Measurements from ENCODE around the gene PITPNM2.

Gene PITPNM2

DNA sequence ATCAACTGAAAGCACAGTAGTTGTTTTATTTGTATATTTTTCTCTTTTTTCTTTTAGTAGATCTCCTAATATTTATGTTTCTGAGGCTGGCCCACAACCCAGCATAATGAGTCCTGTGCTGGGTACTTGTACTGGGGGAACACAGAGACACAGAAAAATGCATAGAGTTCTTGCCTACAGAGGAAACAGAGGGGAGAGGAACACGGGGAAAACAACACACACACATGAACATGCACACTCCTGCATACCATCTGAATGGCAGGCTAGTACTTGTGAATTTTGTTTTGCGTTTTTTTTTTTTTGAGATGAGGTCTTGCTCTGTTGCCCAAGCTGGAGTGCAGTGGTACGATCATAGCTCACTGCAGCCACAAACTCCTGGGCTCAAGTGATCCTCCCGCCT is 21.3 kb downstream of the PITPNM2 start:
- Histone ChIP-seq H3K36me3 (ENCODE audit: control insufficient read depth, insufficient read depth, low read length) (no peaks in the 10 kb centered on the region), H3K27me3 (ENCODE audit: control insufficient read depth, insufficient read depth, low read length) (no peaks in the 10 kb centered on the region), H3K9me3 (ENCODE audit: control insufficient read depth, insufficient read depth, low read length) (no peaks in the 10 kb centered on the region), H3K9ac (ENCODE audit: low read depth, low read length) (no peak overlapping the region), H3K4me3 (ENCODE audit: low read depth, low read length) (no peak overlapping the region), H3K4me1 (ENCODE audit: control insufficient read depth, insufficient read depth, low read length) (no peaks in the 10 kb centered on the region)

DNA sequence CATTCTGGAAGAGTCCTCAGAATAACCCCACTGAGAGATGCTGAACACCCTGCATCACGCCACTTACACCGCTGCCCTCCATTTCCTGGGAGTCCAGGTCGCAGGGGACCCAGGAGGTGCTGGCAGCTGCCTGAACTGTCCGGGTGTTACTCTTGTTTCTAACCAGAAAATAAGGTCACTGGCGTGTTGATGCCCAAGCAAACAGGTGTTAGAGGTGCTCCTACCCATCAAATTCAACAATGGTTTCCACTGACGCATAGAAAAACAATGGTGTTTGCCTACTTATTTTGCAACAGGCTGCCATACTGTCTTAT is 23.8 kb downstream of the PITPNM2 start:
- Histone ChIP-seq H3K4me1 (ENCODE audit: control insufficient read depth, insufficient read depth, low read length) (no peaks in the 10 kb centered on the region), H3K4me3 (ENCODE audit: low read depth, low read length) (no peak overlapping the region), H3K9me3 (ENCODE audit: control insufficient read depth, insufficient read depth, low read length) (no peaks in the 10 kb centered on the region), H3K9ac (ENCODE audit: low read depth, low read length) (no peak overlapping the region), H3K36me3 (ENCODE audit: control insufficient read depth, insufficient read depth, low read length) (no peaks in the 10 kb centered on the region), H3K27me3 (ENCODE audit: control insufficient read depth, insufficient read depth, low read length) (no peaks in the 10 kb centered on the region)

- H3K4me1 ChIP-seq (ENCODE audit: control insufficient read depth, insufficient read depth, low read length): no peaks in the 10 kb centered on the region
- H3K4me3 ChIP-seq (ENCODE audit: low read depth, low read length): no peak overlapping the region
- H3K27me3 ChIP-seq (ENCODE audit: control insufficient read depth, insufficient read depth, low read length): no peaks in the 10 kb centered on the region
- no peaks in the 10 kb centered on the region for H3K36me3 ChIP-seq (ENCODE audit: control insufficient read depth, insufficient read depth, low read length)
- no peaks in the 10 kb centered on the region for H3K9me3 ChIP-seq (ENCODE audit: control insufficient read depth, insufficient read depth, low read length)
- no peak overlapping the region for H3K9ac ChIP-seq (ENCODE audit: low read depth, low read length)
These were observed 24.4 kb downstream of the PITPNM2 start for GRCh38 chr12:123126294-123127181.

GRCh38 chr12:123122626-123123025 is 28.3 kb downstream of the PITPNM2 start:
- H3K27me3 ChIP-seq (ENCODE audit: control insufficient read depth, insufficient read depth, low read length): no peaks in the 10 kb centered on the region
- H3K9me3 ChIP-seq (ENCODE audit: control insufficient read depth, insufficient read depth, low read length): no peaks in the 10 kb centered on the region
- no peaks in the 10 kb centered on the region for H3K4me1 ChIP-seq (ENCODE audit: control insufficient read depth, insufficient read depth, low read length)

GRCh38 chr12:123121670-123122069 is 29.2 kb downstream of the PITPNM2 start:
- Histone ChIP-seq H3K4me3 (ENCODE audit: low read depth, low read length) (no peak overlapping the region), H3K36me3 (ENCODE audit: control insufficient read depth, insufficient read depth, low read length) (no peaks in the 10 kb centered on the region), H3K27me3 (ENCODE audit: control insufficient read depth, insufficient read depth, low read length) (no peaks in the 10 kb centered on the region), H3K9ac (ENCODE audit: low read depth, low read length) (no peak overlapping the region), H3K4me1 (ENCODE audit: control insufficient read depth, insufficient read depth, low read length) (no peaks in the 10 kb centered on the region), H3K9me3 (ENCODE audit: control insufficient read depth, insufficient read depth, low read length) (no peaks in the 10 kb centered on the region)

More at GRCh38 chr12:123122626-123123025, 28.3 kb downstream of the PITPNM2 start:
- Histone ChIP-seq H3K4me3 (ENCODE audit: low read depth, low read length) (no peak overlapping the region), H3K9ac (ENCODE audit: low read depth, low read length) (no peak overlapping the region), H3K36me3 (ENCODE audit: control insufficient read depth, insufficient read depth, low read length) (no peaks in the 10 kb centered on the region)

DNA sequence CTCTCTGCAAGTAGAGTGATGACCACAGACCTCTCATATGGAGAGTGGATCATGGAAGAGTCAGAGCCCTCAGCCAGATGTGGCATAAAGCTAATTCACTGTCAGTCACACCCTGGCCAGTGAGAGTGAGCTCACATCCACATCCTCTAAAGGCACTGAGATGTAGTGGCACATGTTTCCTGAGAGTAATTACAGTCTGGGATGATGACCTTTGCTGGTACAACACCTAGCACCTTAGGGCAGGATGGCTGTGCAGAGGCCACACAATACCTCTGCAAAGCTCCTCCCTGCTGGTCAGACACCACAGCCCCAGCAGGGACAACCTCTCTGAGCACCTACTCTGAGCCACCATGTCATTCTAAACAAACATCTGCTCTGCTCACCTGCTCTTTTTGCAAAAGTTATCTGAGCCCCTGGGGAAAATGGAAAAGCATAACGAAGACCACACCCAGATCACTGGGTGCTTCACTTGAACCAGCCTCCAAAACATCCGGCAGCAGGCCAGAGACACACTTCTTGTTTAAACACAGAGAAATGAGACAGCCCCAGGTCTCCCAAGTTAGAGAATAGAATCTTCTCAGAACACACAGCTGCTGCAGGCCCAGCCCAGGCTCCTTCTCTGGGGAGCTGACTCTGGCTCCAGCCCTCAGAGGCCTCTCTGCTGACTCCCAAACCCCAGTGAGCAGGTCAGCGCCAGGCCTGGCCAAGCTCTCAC is 30.3 kb downstream of the PITPNM2 start:
- no peaks in the 10 kb centered on the region for H3K4me1 ChIP-seq (ENCODE audit: control insufficient read depth, insufficient read depth, low read length)
- no peaks in the 10 kb centered on the region for H3K27me3 ChIP-seq (ENCODE audit: control insufficient read depth, insufficient read depth, low read length)
- H3K4me3 ChIP-seq (ENCODE audit: low read depth, low read length): no peak overlapping the region
- H3K9ac ChIP-seq (ENCODE audit: low read depth, low read length): no peak overlapping the region
- H3K9me3 ChIP-seq (ENCODE audit: control insufficient read depth, insufficient read depth, low read length): no peaks in the 10 kb centered on the region
- H3K36me3 ChIP-seq (ENCODE audit: control insufficient read depth, insufficient read depth, low read length): no peaks in the 10 kb centered on the region

- Histone ChIP-seq H3K4me1 (ENCODE audit: control insufficient read depth, insufficient read depth, low read length) (no peaks in the 10 kb centered on the region), H3K36me3 (ENCODE audit: control insufficient read depth, insufficient read depth, low read length) (no peaks in the 10 kb centered on the region), H3K9ac (ENCODE audit: low read depth, low read length) (no peak overlapping the region), H3K9me3 (ENCODE audit: control insufficient read depth, insufficient read depth, low read length) (no peaks in the 10 kb centered on the region), H3K4me3 (ENCODE audit: low read depth, low read length) (no peak overlapping the region), H3K27me3 (ENCODE audit: control insufficient read depth, insufficient read depth, low read length) (no peaks in the 10 kb centered on the region)
These were observed 31.1 kb downstream of the PITPNM2 start for GRCh38 chr12:123119808-123120207.

- H3K9me3 ChIP-seq (ENCODE audit: control insufficient read depth, insufficient read depth, low read length): no peaks in the 10 kb centered on the region
- no peak overlapping the region for H3K4me3 ChIP-seq (ENCODE audit: low read depth, low read length)
- H3K9ac ChIP-seq (ENCODE audit: low read depth, low read length): no peak overlapping the region
- H3K27me3 ChIP-seq (ENCODE audit: control insufficient read depth, insufficient read depth, low read length): no peaks in the 10 kb centered on the region
- no peaks in the 10 kb centered on the region for H3K4me1 ChIP-seq (ENCODE audit: control insufficient read depth, insufficient read depth, low read length)
- no peaks in the 10 kb centered on the region for H3K36me3 ChIP-seq (ENCODE audit: control insufficient read depth, insufficient read depth, low read length)
These were observed 32.4 kb downstream of the PITPNM2 start for GRCh38 chr12:123118497-123118896.

- Histone ChIP-seq H3K4me3 (ENCODE audit: low read depth, low read length) (no peak overlapping the region), H3K9ac (ENCODE audit: low read depth, low read length) (no peak overlapping the region), H3K27me3 (ENCODE audit: control insufficient read depth, insufficient read depth, low read length) (no peaks in the 10 kb centered on the region), H3K9me3 (ENCODE audit: control insufficient read depth, insufficient read depth, low read length) (no peaks in the 10 kb centered on the region), H3K36me3 (ENCODE audit: control insufficient read depth, insufficient read depth, low read length) (no peaks in the 10 kb centered on the region), H3K4me1 (ENCODE audit: control insufficient read depth, insufficient read depth, low read length) (no peaks in the 10 kb centered on the region)
These were observed 35.3 kb downstream of the PITPNM2 start for GRCh38 chr12:123115409-123116121.

GRCh38 chr12:123114304-123115083 is 36.4 kb downstream of the PITPNM2 start:
- Histone ChIP-seq H3K9ac (ENCODE audit: low read depth, low read length) (no peak overlapping the region), H3K4me3 (ENCODE audit: low read depth, low read length) (no peak overlapping the region), H3K9me3 (ENCODE audit: control insufficient read depth, insufficient read depth, low read length) (no peaks in the 10 kb centered on the region), H3K27me3 (ENCODE audit: control insufficient read depth, insufficient read depth, low read length) (no peaks in the 10 kb centered on the region), H3K36me3 (ENCODE audit: control insufficient read depth, insufficient read depth, low read length) (no peaks in the 10 kb centered on the region), H3K4me1 (ENCODE audit: control insufficient read depth, insufficient read depth, low read length) (no peaks in the 10 kb centered on the region)

DNA sequence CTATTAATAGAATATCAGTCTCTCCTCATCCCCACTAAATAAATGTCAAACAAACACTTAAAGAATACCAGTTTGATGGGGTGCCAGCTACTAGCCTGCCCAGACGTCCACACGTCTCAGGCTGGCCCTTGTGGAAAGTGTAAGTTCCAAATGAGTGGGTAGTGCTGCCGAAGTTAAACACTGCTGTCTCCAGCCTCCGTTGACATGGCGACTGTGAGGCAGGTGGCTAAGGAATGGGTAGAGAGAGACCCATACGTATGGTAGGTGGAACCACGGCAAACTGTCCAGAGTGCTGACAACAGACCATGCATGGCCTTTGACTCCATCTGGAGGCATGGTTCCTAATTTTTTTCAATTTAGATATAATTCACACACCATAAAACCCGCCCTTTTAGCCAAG is 37.9 kb downstream of the PITPNM2 start:
- Histone ChIP-seq H3K9me3 (ENCODE audit: control insufficient read depth, insufficient read depth, low read length) (no peaks in the 10 kb centered on the region), H3K36me3 (ENCODE audit: control insufficient read depth, insufficient read depth, low read length) (no peaks in the 10 kb centered on the region), H3K4me3 (ENCODE audit: low read depth, low read length) (no peak overlapping the region), H3K4me1 (ENCODE audit: control insufficient read depth, insufficient read depth, low read length) (no peaks in the 10 kb centered on the region), H3K27me3 (ENCODE audit: control insufficient read depth, insufficient read depth, low read length) (no peaks in the 10 kb centered on the region), H3K9ac (ENCODE audit: low read depth, low read length) (no peak overlapping the region)
